ENCODE measurements around the gene FLNB. TPM values are rescaled to one million over a fixed set of nuclear protein-coding genes. Genes with fewer than 3 reads are reported as not detected.

Gene FLNB
- total RNA-seq, 1 experiment from 2014 or later, result 580 TPM

- BruUV-seq (replicated peaks), result no TSS peak
- CTCF ChIA-PET, result interaction anchor here (0.5 to 10.3 kb wide), 29 partner anchors 9 to 281 kb away, joined by 3 to 254 read pairs (median 4); partner anchors contain the start of genes HTD2 and RPP14
- Mint-ChIP-seq H3K4me3 (ENCODE audit: unreplicated experiment) (no peak overlapping the region), H3K27me3 (ENCODE audit: insufficient read depth, unreplicated experiment) (no peaks in the 10 kb centered on the region), H3K9me3 (ENCODE audit: unreplicated experiment) (no peaks in the 10 kb centered on the region), H3K36me3 (ENCODE audit: insufficient read depth, unreplicated experiment) (no peaks in the 10 kb centered on the region), H3K27ac (ENCODE audit: low read depth, unreplicated experiment) (no peak overlapping the region), H3K4me1 (ENCODE audit: insufficient read depth, unreplicated experiment) (peaks cover 9% of the 10 kb centered on the region)
- POLR2A ChIA-PET, result interaction anchor here (0.6 to 4.5 kb wide), 12 partner anchors 12 to 147 kb away, joined by 3 to 71 read pairs (median 5); partner anchors contain the start of genes HTD2 and RPP14
- intact Hi-C loops (cut with micrococcal nuclease), result loop anchor here (5.0 kb wide), 1 partner anchor 224 kb away; no protein-coding TSS in a partner anchor
- DNase-seq (ENCODE audit: unreplicated experiment), result peak; percentile 86
- TF ChIP-seq CTCF (IDR thresholded peaks at IDR 0.05; ENCODE audit: unreplicated experiment), result no peak
These were observed 179.9 kb downstream of the FLNB start for GRCh38 chr3:58188173-58188564.

GRCh38 chr3:58188921-58189451 is 180.8 kb downstream of the FLNB start:
- no peak for DNase-seq (ENCODE audit: unreplicated experiment)
- POLR2A ChIA-PET, result interaction anchor here (0.5 to 4.5 kb wide), 9 partner anchors 12 to 230 kb away, joined by 3 to 71 read pairs (median 5); partner anchors contain the start of genes HTD2 and RPP14
- Mint-ChIP-seq H3K4me3 (ENCODE audit: unreplicated experiment) (no peak overlapping the region), H3K9me3 (ENCODE audit: unreplicated experiment) (no peaks in the 10 kb centered on the region), H3K27me3 (ENCODE audit: insufficient read depth, unreplicated experiment) (no peaks in the 10 kb centered on the region), H3K36me3 (ENCODE audit: insufficient read depth, unreplicated experiment) (no peaks in the 10 kb centered on the region), H3K27ac (ENCODE audit: low read depth, unreplicated experiment) (no peak overlapping the region), H3K4me1 (ENCODE audit: insufficient read depth, unreplicated experiment) (peaks cover 9% of the 10 kb centered on the region)
- CTCF ChIA-PET, result interaction anchor here (0.5 to 10.3 kb wide), 23 partner anchors 8 to 226 kb away, joined by 3 to 254 read pairs (median 5); partner anchors contain the start of genes HTD2 and RPP14
- intact Hi-C loops (cut with micrococcal nuclease), result loop anchor here (5.0 kb wide), 1 partner anchor 223 kb away; no protein-coding TSS in a partner anchor
- TF ChIP-seq CTCF (IDR thresholded peaks at IDR 0.05; ENCODE audit: unreplicated experiment), result no peak
- BruUV-seq (replicated peaks), result no TSS peak

GRCh38 chr3:58189691-58190090 is 181.5 kb downstream of the FLNB start:
- TF ChIP-seq CTCF (IDR thresholded peaks at IDR 0.05; ENCODE audit: unreplicated experiment), result no peak
- intact Hi-C loops (cut with micrococcal nuclease), result loop anchor here (5.0 kb wide), 1 partner anchor 223 kb away; no protein-coding TSS in a partner anchor
- POLR2A ChIA-PET, result interaction anchor here (2.1 to 4.5 kb wide), 3 partner anchors 11 to 117 kb away, joined by 5 to 51 read pairs (median 32); partner anchors contain the start of genes HTD2 and RPP14
- no peaks in the 10 kb centered on the region for H3K27me3 Mint-ChIP-seq (ENCODE audit: insufficient read depth, unreplicated experiment)
- H3K27ac Mint-ChIP-seq (ENCODE audit: low read depth, unreplicated experiment), result no peak overlapping the region
- H3K9me3 Mint-ChIP-seq (ENCODE audit: unreplicated experiment), result no peaks in the 10 kb centered on the region
- CTCF ChIA-PET, result interaction anchor here (0.6 to 10.3 kb wide), 8 partner anchors 12 to 278 kb away, joined by 3 to 254 read pairs (median 10); partner anchors contain the start of genes HTD2 and RPP14
- H3K36me3 Mint-ChIP-seq (ENCODE audit: insufficient read depth, unreplicated experiment), result no peaks in the 10 kb centered on the region
- H3K4me3 Mint-ChIP-seq (ENCODE audit: unreplicated experiment), result no peak overlapping the region
- H3K4me1 Mint-ChIP-seq (ENCODE audit: insufficient read depth, unreplicated experiment), result peaks cover 9% of the 10 kb centered on the region
- BruUV-seq (replicated peaks), result no TSS peak
- no peak for DNase-seq (ENCODE audit: unreplicated experiment)

- no TSS peak for BruUV-seq (replicated peaks)
- no peak overlapping the region for H3K27ac Mint-ChIP-seq (ENCODE audit: low read depth, unreplicated experiment)
- intact Hi-C loops (cut with micrococcal nuclease), result no loop called here
- TF ChIP-seq CTCF (IDR thresholded peaks at IDR 0.05; ENCODE audit: unreplicated experiment), result no peak
- DNase-seq (ENCODE audit: unreplicated experiment), result no peak
- H3K4me1 Mint-ChIP-seq (ENCODE audit: insufficient read depth, unreplicated experiment), result peaks cover 9% of the 10 kb centered on the region
- no peaks in the 10 kb centered on the region for H3K9me3 Mint-ChIP-seq (ENCODE audit: unreplicated experiment)
- no peaks in the 10 kb centered on the region for H3K36me3 Mint-ChIP-seq (ENCODE audit: insufficient read depth, unreplicated experiment)
- POLR2A ChIA-PET, result interaction anchor here (1.1 to 4.5 kb wide), 4 partner anchors 10 to 116 kb away, joined by 3 to 51 read pairs (median 18); partner anchors contain the start of genes HTD2 and RPP14
- H3K4me3 Mint-ChIP-seq (ENCODE audit: unreplicated experiment), result no peak overlapping the region
- CTCF ChIA-PET, result interaction anchor here (0.6 to 10.3 kb wide), 8 partner anchors 13 to 457 kb away, joined by 3 to 254 read pairs (median 5); partner anchors contain the start of genes HTD2 and RPP14
- H3K27me3 Mint-ChIP-seq (ENCODE audit: insufficient read depth, unreplicated experiment), result no peaks in the 10 kb centered on the region
These were observed 182.1 kb downstream of the FLNB start for GRCh38 chr3:58190291-58190690.
